ENCODE data around the gene MAP3K14.

The MAP3K14 gene

DNA sequence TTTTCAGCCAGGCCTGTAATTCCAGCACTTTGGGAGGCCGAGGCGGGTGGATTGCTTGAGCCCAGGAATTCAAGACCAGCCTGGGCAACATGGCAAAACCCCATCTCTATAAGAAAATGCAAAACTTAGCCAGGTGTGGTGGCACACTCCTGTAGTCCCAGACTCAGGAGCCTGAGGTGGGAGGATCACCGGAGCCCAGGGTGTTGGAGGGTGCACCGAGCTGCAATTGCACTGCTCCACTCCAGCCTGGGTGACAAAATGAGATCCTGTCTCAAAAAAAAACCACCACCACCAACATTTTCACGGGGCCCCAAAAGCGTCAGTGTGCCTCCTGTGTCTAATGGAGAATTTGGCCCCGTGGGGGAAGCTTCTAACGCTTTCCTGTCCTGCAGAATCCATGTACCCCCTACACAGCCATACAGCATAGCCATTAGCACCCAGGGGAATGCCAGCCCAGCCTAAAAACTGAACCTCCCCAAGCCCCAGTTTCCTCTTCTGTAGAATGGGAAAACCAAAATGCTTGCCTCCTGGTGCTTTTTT lies 22.2 kb upstream of the MAP3K14 start:
- DNase-seq: no peak

- no peak for DNase-seq
Measured at GRCh38 chr17:45338023-45338781, 21.4 kb upstream of the MAP3K14 start.

DNA sequence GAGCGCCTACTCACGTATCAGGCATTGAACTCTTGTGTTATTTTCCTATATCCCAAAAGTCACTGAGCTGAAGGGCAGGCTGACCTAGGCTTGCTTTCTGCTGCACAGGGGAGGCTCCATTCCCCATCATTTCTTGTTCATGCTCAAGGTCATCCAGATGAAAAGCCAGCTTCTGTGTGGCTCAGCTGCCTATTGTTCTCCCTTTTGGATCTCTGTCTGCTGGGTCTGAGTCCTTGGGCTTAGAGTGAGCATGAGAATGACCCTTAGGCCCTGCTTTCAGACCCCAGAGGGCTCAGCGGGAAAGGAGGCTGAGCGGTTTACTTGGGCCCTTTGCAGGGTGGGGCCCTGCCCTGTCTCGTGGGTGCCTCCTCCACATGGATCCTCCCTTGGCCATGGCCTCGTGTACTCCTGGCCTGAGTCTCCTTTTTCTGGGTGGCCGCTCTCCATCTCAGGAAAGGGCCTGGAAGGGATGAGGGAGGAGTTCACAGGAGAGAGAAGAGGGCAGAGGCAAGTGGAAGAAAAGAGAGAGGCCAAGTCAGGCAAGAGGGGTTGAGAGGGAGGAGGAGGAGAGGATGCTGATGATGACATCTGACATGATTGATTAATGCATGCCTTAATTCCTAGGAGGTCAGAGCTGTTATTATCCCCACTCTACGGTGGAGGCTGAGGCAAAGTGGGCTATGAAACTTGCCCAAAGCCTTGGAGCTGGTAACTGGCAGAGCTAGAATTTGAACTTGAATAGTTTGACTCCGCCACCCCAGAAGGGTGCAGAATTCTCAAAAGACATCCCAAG lies 19.8 kb upstream of the MAP3K14 start:
- peak; percentile 1 for DNase-seq

DNA sequence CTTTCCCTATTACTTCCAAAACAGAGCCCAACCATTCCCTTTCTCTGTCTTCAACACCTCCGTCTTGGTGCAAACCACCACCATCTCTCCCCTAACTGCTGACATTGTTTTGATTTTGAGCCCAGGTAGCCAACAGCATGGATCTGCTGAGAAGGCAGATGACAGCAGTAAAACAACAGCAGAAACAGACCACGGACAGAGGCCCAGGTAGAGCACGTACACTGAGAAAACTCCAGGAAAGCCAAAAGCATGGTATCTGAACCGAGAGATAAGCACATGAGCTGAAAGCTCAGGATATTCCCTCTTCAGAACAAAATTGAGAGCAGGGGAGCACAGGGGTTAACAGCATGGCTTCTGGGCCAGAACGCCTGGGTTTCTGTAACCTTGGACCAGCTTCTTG lies 18.9 kb upstream of the MAP3K14 start:
- DNase-seq: no peak

- DNase-seq: peak; percentile 1
Measured at GRCh38 chr17:45334701-45335677, 18.2 kb upstream of the MAP3K14 start.

- DNase-seq: no peak
Measured at GRCh38 chr17:45334231-45334630, 17.4 kb upstream of the MAP3K14 start.

- no peak for DNase-seq
Measured at GRCh38 chr17:45333702-45334092, 16.9 kb upstream of the MAP3K14 start.

DNA sequence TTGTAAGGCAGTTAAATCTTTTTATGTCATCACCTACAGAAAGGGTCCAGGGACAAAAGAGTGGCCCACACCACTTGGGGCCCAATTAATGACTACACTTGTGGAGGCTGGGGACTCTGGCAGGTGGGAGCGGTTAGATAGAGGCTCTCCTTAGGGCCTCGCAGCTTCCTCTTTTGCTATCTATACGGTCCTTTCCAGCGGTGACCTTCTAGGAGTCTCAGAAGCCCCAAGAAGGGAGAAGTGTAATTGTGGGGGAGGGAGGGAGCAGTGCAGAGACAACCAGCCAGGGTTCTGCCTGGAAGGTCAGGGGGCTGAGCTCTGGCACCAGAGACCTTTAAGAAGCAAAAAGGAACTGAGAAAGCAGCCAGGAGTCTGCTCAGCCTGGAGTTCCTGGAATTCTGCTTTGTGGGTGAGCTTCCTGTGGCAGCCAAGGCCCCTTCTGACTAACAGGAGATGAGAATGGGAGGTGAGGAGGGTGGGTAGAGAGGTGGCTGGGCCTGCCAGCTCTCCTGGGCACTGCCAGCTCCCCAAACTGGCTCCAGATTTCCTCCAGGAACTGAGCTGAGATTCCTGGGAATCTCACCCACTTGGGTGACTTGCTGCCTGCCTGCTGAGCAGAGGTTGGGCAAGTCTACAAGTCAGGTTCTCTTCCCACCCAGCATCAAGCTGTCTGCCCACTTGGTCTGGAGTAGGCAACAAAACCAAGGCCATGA lies 16.3 kb upstream of the MAP3K14 start:
- DNase-seq: no peak

- no peak for DNase-seq
Measured at GRCh38 chr17:45332505-45332904, 15.7 kb upstream of the MAP3K14 start.

- no peak for DNase-seq
Measured at GRCh38 chr17:45326626-45327025, 9.8 kb upstream of the MAP3K14 start.

GRCh38 chr17:45325810-45326209 lies 9.0 kb upstream of the MAP3K14 start:
- no peak for DNase-seq

DNA sequence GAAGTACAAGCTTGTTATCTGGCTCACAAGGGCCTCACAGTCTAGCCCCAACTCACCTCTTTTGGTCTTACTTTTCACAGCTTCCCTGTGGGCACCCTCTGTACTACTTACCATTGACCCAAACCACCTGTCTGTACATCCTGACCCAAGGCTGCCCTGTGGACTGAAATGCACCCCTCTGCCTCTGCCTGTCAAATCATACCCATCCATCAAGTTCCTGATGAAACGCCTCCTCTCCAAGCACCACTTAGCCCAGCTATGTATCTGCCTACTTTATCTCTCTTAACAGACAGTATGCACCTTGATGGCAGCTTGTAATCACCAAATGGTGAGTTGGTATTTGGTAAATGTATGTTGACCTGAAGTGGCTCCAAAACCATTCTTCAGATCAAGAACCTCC lies 7.5 kb upstream of the MAP3K14 start:
- DNase-seq: no peak

GRCh38 chr17:45322168-45322567 lies 5.3 kb upstream of the MAP3K14 start:
- DNase-seq: no peak

GRCh38 chr17:45320931-45321461 lies 4.2 kb upstream of the MAP3K14 start:
- no peak for DNase-seq

GRCh38 chr17:45320349-45320930 lies 3.6 kb upstream of the MAP3K14 start:
- no peak for DNase-seq

- no peak for DNase-seq
Measured at GRCh38 chr17:45319239-45319703, 2.5 kb upstream of the MAP3K14 start.

DNA sequence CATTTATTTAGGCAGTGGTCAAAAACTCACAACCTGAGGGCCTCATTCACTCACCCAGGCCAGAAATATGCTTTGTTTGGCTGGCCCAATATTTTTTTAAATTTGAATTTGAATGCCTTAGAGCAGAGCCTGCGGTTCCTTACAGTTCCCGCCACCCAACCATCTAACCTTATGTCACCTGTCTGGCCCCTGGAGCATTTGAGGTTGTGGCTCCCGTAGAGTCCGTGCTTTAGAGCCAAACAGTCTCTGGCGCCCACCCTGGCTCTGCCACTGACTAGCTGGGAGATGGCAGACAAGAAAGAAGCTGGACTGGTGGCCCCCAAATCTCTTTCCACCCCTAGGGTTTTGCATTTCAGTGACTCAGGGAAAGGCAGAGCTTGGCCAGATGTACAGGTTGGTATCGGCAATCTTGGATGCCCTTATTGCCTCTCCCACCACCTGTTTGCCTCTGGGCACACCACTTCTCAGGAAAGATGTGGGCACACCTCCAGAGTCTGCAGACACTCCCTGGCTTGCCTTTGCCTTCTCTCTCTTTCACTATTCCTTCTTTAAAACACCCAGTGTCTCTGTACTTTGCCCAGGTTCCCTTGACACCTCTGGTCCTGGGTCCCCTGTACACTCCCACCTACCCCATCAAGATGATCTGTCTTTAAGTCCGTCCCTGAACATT lies 1.9 kb upstream of the MAP3K14 start:
- no peak for DNase-seq

GRCh38 chr17:45317111-45317928 lies 500 bp upstream of the MAP3K14 start:
- peak; percentile 100 for DNase-seq

- DNase-seq: no peak
Measured at GRCh38 chr17:45315648-45316433, 979 bp downstream of the MAP3K14 start.
